NCI-H510A (cell line): Measurements from ENCODE around the gene ABHD2.
"Not testable (repeated sequence)": the region's sequence is repeated elsewhere in the genome, so short reads cannot be mapped to it uniquely, and the experiment has no call there.

ENCODE experiments used
- DNase-seq: peaks from one replicate; lab custom pipeline; 2025; lab: John Stamatoyannopoulos, UW

ABHD2 gene

GRCh38 chr15:89120479-89121000, 32.3 kb downstream of the ABHD2 start:
- not testable (repeated sequence) for DNase-seq

DNA sequence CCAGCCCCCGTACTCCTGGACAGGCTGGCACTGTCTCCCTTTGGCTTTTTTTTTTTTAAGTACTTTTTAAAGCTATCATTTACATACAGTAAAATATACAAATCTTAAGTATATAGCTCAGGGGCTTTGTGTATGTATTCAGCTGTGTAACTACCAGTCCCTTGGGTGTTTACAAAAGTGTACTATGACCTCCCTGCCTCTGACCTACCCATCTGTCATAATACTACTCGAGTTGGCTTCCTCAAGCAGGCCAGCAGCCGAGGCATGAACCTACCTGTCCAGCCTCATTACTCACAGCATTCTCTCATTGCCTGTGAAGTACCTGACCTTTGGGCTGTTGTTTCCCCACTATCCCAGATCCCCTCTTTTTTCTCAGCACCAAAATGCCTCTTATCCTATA, 33.2 kb downstream of the ABHD2 start:
- DNase-seq: peak; percentile 24

GRCh38 chr15:89122505-89123180, 34.4 kb downstream of the ABHD2 start:
- DNase-seq: no peak

DNA sequence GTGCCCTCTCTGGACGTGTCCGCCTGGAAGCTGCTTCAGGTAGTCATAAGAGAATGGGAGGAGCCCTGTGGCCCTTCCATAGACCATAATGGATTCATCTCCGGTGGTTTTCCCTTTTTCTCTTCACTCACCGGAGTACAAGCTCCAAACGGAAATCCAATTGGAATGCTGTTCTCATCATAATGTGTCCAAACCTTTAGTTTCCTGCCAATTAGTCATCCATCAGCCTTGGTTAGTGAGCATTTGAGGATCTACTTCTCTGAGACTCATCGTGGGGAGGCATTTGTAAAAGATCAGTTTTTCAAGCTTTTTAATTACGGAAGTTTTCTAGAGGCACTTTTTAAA, 34.9 kb downstream of the ABHD2 start:
- no peak for DNase-seq

DNA sequence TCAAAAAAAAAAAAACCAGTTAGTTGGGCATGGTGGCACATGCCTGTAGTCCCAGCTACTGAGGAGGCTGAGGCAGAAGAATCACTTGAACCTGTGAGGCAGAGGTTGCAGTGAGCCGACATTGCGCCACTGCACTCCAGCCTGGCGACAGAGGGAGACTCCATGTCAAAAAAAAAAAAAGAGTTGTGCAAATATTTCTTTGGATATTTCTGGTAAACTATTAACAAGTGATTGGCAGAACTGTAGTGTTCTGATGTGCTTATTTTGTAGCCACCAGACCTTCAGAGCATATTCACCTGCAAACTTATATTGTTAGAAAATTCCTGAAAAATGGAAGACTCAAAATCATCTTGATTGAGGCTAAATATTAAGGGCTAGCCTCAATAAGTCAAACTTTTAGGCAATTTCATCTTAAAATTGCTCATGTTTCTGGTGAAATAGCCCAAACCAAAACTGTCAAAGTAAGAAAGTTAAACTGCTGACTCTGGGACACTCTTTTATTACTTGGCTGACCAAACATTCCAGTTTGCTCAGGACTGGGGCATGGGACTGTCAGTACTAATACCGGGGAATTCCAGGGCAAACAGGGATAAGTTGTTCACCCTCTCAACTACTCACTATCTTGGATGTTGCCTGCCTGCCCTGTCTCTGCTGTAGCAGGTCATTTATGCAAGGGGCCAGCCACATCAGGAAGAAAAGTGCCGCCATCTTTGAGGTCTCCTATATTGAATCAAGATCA, 37.0 kb downstream of the ABHD2 start:
- no peak for DNase-seq

DNA sequence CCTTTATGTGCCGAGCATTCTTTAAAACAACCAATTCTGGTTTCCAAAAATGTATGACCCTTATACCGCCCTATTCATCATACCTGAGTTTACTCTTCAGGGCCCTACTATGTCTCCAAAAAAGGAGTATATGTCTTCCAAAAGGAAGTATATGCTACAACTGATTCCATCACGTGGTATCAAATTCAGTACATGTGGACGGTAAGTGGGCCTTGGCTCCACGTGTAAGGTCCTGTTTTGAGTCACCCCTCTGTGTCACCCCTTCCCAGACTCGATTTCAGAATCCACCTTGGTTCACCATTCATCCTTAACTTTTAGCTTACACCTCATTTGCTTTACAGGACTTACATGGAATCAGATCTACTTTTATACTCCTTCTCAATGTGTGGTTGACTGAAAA, 37.8 kb downstream of the ABHD2 start:
- DNase-seq: no peak

DNA sequence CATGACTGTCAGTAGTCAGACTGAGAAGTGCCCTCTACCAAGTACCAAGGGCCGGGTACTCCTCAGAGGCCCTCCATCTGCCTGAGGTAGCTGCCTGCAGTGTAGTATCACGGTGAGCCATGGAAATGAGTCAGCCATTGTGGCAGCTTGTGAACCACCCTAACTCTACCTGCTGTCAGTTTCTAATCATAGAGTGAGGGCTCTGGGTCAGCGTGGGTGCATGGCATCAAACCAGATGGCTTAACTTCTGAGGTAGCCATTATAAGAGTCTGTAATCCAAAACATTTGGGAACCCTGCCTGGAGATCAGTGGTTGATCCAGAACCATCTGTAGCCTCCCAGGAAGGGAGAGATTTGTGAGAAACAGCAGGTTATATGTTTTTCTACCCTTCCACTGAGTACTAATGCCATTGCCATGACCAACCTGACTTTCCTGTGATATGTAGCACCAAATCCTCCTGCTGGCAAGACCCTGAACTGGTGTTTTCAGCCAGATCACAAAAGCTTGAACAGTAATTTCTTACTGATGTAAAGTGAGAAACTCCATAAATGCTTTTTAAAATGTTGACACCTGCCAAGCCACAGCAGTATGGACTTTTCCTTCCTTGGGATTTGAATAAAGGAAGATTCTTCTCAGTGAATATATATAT, 38.9 kb downstream of the ABHD2 start:
- no peak for DNase-seq

- DNase-seq: no peak
Observed at GRCh38 chr15:89128320-89129122, 40.3 kb downstream of the ABHD2 start.

DNA sequence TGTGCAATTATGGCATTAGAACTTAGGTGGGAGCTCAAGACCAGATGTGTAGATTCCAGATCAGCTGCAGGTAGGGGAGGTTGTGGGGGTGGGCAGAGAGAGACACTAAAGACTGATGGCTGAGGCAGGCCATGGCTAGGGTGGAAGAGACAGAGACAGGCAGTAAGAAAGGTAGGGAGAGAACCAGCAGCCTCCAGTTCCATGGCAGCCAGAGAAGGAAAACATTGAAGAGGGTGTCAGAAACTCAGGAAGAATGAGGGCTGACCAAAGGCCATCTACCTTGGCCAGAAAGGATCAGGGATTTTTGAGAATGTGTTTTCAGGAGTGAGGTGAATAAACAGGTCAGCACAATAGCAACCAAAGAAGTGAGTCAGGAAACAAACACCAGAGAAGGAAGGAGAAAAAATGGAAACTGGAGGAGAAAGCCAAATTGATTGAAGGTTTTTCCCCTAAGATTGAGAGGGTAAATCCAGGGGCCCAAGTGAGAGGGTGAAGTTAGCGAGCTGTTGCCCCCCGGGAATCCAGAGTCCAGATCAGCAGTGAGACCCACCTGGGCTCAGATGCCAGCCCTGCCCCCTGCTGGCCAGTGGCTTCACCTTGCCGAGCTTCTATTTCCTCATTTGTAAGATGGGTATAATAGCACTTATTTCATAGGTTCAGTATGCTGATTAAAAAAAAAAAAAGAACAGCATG, 41.0 kb downstream of the ABHD2 start:
- no peak for DNase-seq

DNA sequence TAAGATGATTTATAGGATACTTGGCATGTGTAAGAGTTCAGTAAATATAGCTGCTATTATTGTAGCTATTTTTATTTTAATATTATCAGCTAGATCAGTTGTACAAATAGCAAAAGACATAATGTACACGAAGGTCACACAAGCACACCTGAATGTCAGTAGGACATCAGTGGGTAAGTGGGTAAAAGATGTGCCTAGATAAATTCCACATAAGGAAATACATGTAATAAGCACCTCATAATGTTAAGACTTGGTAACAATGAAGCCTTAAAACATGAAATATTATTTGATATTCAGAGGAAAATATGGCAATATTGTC, 41.5 kb downstream of the ABHD2 start:
- DNase-seq: no peak

DNA sequence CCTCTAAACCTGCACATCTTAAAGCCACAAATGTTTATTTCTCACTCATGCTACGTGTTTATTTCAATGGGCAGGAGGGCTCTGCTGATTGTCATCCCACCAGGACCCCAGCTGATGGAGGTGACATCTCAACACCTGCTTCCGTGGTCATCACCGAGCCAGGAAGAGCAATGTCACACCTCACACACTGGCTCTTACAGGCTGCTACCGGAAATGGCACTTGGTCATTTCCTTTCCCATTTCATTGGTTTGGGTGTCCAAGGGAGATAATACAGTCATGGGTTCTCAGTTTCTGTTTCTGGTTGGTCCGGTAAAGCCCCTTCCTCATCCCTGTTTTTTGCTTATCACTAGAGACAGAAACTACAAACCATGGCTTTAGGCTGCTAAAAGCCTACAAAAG, 41.9 kb downstream of the ABHD2 start:
- DNase-seq: no peak

- DNase-seq: no peak
Observed at GRCh38 chr15:89131731-89132130, 43.5 kb downstream of the ABHD2 start.

GRCh38 chr15:89132611-89133507, 44.6 kb downstream of the ABHD2 start:
- no peak for DNase-seq

DNA sequence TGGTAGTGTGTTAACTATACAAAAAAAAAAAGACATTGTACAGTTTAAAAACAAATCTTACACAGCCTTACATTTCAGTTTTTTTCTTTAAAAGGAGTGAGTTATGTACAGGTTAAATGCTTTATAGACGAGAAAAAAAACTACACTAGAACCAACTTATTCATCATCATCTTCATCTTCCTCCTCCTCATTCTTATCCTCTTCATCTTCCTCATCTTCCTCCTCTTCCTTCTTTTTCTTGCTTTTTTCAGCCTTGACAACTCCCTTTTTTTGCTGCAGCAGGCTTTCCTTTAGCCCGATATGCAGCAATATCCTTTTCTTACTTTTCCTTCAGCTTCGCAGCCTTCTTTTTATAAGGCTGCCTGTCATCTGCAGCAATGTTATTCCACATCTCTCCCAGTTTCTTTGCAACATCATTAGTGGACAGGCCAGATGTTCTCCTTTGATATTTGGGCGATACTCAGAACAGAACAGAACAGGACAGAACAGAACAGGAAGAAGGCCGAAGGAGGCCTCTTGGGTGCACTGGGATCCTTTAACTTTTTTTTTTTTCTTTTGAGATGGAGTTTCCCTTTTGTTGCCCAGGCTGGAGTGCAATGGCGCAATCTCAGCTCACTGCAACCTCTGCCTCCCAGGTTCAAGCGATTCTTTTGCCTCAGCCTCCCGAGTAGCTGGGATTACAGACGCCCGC, 47.3 kb downstream of the ABHD2 start:
- not testable (repeated sequence) for DNase-seq

GRCh38 chr15:89136078-89136806, 48.0 kb downstream of the ABHD2 start:
- DNase-seq: no peak

DNA sequence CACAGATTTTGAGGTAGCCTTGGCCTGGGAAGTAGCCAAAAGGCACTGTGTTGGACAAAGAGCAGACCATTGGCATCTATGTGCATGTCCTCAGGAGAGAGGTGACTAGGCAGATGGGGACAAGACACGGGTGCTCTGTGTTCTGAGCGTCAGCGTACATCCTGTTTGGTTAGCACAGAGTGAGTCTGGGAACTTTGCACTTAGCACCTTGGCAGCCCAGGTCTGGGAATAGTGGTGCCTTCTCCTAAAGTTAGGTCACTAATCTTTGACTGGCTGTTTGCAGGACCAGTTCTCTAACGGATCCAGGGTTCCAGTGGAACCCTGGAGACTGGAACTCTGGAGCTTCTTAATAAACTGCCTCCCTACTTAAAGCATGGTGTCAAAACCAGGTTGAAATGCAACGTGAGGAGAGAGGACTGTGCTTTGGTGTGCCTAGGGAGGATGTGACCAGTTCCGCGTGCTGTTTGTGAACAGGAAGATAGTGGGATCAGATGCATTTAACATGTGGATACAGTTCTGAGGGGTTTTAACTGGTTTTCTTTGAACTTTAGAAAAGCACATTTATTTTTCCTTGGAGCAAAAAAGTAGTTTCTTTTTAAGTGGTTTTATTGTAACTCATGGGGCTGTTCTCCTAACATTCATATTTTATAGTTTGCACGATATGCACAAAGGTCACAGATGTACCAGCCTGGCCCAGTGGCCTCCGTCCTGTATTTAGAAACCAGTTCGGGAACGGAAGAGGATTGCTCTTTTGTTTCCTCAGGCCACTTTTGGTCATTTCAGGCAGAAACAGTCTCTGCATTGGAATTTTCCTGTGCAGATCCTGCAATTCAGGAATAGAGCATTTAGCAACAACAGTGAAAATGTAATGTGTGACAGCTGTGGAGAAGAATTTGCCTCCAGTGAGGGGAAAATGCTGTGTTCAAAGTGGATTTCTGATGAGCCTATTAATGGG, 48.8 kb downstream of the ABHD2 start:
- no peak for DNase-seq

DNA sequence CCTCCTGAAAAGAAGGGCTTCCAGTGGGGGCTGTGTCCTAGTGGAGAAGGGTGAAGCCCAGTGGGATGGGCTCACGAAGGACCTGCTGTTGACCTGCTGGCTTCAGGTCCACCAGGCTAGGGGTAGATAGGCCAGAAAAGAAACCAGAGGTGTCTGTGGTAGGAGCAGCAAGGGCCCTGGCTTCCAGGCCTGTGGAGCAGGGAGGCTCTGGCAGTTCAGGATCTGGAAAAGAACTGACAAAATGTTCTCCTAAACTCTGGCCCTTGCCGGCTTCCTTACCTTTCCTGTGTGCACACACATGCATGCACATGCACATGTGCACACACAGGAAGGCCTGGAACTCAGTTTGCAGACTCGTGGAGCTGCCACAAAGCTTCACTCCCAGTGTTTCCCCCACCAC, 49.7 kb downstream of the ABHD2 start:
- no peak for DNase-seq

DNA sequence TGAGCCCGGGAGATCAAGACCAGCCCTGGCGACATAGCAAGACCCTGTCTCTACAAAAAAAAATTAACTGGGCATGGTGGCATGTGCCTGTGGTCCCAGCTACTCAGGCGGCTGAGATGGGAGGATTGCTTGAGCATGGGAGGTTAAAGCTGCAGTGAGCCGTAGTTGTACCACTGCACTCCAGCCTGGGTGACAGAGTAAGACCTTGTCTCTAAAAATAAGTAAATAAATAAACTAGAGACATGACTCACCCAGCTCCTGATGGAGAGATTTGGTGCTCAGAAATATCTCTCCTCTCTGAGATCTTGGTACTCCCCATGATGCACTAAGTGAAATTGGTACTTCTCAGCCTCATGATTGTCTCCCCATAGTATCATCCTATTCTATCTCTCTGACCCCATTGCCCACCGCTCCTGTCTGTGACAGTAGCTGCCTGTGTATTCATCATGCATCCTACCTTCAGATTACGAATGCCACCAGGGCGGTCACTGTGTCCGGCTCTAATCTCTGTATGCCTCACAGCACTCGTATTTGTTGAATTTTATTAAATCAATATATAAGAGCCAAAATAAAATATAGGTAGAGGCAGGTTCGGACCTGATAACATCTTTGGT, 50.9 kb downstream of the ABHD2 start:
- no peak for DNase-seq
